ENCODE results near the gene DIP2C. TPM values are rescaled to one million over a fixed set of nuclear protein-coding genes. Genes with fewer than 3 reads are reported as not detected.
A peak's percentile ranks its signal among the peaks of the same experiment; 100 is the strongest.
"Not testable (repeated sequence)": the region's sequence is repeated elsewhere in the genome, so short reads cannot be mapped to it uniquely, and the experiment has no call there.

Gene DIP2C
- total RNA-seq, 3 donors from 2014 or later = 8.0 to 72.0 (median 8.5) TPM

DNA sequence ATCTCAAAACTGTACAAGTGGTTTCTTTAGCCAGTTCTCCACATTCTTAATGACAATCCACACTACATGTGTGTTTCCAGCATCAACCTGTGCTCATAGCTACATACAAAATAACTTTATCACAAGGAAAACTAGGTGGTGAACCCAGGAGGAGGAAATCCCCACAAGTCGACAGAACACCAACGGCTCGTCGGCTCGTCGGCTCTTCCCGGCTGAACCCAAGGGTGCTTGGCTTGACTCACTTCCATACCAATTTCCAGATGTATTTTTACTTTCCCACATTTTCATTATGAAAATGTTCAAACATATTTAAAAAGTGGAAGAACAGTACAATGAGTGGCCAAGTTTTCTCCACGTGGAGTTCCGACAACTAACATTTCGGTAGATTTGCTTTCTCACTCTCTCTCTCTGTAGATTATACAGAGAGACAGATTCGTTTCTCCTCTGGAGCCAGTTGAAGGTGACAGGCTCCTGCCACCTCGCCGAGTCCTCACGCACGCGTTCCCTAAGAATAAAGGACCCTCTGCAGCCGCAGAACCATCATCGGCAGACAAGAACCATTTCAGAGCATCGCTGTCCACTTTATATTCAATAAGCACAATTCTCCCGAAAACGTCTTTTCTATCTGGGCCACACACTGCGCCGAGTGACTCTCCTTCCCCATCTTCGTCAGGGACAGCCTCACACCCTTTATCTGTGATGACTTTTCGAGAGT lies 53.3 kb downstream of the DIP2C start:
- intact Hi-C loops (cut with DNase I, micrococcal nuclease) = no loop called here
- DNase-seq (no peak), ATAC-seq (no peak)
- Histone ChIP-seq H3K9me3 (no peaks in the 10 kb centered on the region), H3K4me1 (ENCODE audit: low read depth) (peaks cover 2% of the 10 kb centered on the region), H3K36me3 (ENCODE audit: low read depth) (no peaks in the 10 kb centered on the region), H3K4me3 (no peak overlapping the region)
- TF ChIP-seq CTCF (IDR thresholded peaks at IDR 0.05) = no peak

DNA sequence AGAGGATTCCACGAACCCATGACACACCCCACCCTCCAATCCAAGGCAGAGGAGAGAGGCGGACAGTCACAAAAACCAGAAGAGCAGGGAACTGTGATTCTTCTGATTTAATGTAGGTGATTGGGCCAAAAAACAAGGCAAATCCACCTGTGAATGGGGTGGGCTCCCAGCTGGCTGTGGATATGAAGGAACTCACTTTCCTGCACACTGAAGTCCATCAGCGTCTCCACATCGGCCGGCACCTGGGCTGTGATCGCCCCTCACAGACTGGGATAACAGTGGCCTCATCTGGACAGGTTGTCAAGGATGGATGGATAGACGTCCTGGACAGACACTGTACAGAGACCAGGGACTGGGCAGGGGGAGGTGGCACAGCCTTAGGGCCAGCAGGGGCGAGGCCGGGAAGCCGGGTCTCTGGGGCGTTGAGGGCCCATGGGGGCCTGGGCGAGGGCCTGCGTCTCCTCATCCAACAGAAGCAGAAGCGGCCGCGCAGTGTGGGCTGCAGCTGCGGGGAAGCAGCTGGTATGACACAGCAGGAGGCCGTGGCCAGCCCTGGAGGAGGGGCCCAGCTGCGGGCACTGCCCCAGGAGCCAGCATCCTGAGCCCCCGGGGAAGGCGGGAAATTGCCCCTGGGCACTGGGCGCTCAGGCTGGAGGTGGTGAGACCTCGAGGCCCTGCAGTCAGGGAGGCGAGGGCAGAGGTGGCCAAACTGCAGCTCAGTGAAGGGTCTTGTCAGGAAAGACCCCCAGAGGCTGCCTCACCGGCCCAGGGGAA lies 54.2 kb downstream of the DIP2C start:
- Histone ChIP-seq H3K9me3 (no peaks in the 10 kb centered on the region), H3K36me3 (ENCODE audit: low read depth) (no peaks in the 10 kb centered on the region), H3K4me3 (no peak overlapping the region), H3K4me1 (ENCODE audit: low read depth) (peaks cover 2% of the 10 kb centered on the region)
- no peak for TF ChIP-seq CTCF (IDR thresholded peaks at IDR 0.05)
- DNase-seq (no peak), ATAC-seq (peak; percentile 25)
- intact Hi-C loops (cut with DNase I, micrococcal nuclease) = no loop called here

DNA sequence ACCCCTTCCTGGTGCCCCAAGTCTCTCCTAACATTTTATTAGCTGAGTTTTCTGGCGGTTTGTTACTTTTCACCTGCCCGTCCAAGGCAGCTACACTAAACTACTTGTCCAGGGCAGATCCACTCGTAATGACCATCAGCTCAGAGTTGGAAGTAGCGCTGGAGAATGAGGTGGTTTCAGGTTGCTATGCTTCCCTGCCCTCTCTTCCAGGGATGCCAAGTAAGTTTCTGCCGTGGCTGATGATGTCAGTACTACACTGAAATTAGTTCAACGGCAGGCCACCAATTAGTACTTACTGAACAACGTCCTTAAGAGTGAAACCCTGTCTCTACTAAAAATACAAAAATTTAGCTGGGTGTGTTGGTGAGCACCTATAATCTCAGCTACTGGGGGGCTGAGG lies 55.2 kb downstream of the DIP2C start:
- no peaks in the 10 kb centered on the region for H3K36me3 ChIP-seq (ENCODE audit: low read depth)
- no peak overlapping the region for H3K4me3 ChIP-seq
- no peaks in the 10 kb centered on the region for H3K9me3 ChIP-seq
- TF ChIP-seq CTCF (IDR thresholded peaks at IDR 0.05) = no peak
- ATAC-seq = peak; percentile 7
- intact Hi-C loops (cut with DNase I, micrococcal nuclease) = no loop called here
- peaks cover 2% of the 10 kb centered on the region for H3K4me1 ChIP-seq (ENCODE audit: low read depth)
- DNase-seq = no peak

DNA sequence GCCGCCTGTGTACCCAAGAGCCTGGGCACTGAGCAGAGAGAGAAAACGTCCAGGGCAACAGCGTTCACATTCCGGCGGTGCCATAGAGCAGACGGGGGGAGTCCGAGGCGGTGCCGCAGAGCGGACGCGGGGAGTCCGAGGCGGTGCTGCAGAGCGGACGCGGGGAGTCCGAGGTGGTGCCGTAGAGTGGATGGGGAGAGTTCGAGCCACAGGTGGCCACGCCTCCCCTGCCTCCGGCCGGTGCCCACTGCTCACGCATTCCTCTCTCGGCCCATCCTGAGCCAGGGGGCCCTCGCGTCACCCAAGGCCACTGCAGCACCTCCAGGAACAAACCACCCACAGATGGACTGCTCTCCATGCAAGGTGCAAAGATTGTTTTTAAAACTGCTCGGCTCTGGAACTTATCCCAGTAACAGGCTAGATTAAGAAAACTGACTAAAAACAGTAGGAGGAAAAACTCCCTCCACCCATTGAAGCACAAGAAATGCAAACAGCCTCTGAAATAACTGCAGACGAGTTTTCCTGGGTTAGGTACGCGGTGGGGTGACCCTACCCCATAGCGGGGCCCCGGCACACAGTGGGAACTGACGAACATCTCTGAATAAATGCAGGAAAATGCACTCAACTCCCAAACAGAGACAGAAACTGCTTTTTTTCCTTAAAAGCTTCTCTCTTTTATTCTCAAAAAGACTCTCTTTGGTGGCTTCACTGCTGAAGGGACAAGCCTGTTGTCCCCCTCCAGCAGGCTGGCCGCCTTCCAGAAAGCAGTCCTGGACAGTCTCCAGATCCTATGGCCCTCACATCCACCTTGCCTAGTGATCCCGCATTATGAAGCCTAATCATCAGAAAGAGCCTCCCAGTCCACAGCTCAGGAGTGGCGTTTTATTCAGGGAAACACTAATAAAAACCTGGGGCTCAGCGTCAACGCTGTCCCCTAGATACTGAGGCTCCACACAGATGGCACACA lies 55.9 kb downstream of the DIP2C start:
- no peaks in the 10 kb centered on the region for H3K9me3 ChIP-seq
- no peak overlapping the region for H3K4me3 ChIP-seq
- peak in 2 of 3 donors; percentile 21 to 38 for DNase-seq
- H3K4me1 ChIP-seq (ENCODE audit: low read depth) = peaks cover 2% of the 10 kb centered on the region
- no peaks in the 10 kb centered on the region for H3K36me3 ChIP-seq (ENCODE audit: low read depth)
- peak; percentile 16 for ATAC-seq
- intact Hi-C loops (cut with DNase I, micrococcal nuclease) = no loop called here
- no peak for TF ChIP-seq CTCF (IDR thresholded peaks at IDR 0.05)

DNA sequence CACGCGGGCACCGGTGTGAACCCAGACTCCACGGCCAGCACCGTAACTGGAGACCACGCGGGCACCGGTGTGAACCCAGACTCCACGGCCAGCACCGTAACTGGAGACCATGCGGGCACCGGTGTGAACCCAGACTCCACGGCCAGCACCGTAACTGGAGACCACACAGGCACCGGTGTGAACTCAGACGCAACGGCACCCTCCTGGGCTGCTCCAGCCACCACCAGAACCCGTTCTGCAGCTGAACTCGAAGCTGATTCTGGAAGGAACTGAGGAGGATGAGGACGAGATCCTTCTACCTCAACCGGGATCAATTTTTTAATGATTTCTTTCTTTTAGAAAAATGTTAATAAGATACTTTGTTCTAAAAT lies 56.7 kb downstream of the DIP2C start:
- peak in 1 of 3 donors; percentile 8 for DNase-seq
- H3K9me3 ChIP-seq; ATAC-seq; H3K4me3 ChIP-seq; H3K36me3 ChIP-seq (ENCODE audit: low read depth); intact Hi-C loops (cut with DNase I, micrococcal nuclease); H3K4me1 ChIP-seq (ENCODE audit: low read depth): not testable (repeated sequence)

- H3K36me3 ChIP-seq (ENCODE audit: low read depth); H3K9me3 ChIP-seq; ATAC-seq; H3K4me1 ChIP-seq (ENCODE audit: low read depth); intact Hi-C loops (cut with DNase I, micrococcal nuclease); H3K4me3 ChIP-seq: not testable (repeated sequence)
- peak in 1 of 3 donors; percentile 1 for DNase-seq
These were observed 57.2 kb downstream of the DIP2C start for GRCh38 chr10:632155-632806.

Data from mucosa of descending colon (tissue), 3 donors.